ENCODE measurements around the gene IFNB1.

The IFNB1 gene

GRCh38 chr9:21060919-21061561 lies 16.7 kb downstream of the IFNB1 start:
- DNase-seq, result peak; percentile 22

GRCh38 chr9:21056931-21057330 lies 20.8 kb downstream of the IFNB1 start:
- DNase-seq, result no peak

GRCh38 chr9:21053851-21054250 lies 23.9 kb downstream of the IFNB1 start:
- DNase-seq, result no peak

- no peak for DNase-seq
Measured at GRCh38 chr9:21047281-21047691, 30.5 kb downstream of the IFNB1 start.

GRCh38 chr9:21043841-21044240 lies 33.9 kb downstream of the IFNB1 start:
- no peak for DNase-seq

- no peak for DNase-seq
Measured at GRCh38 chr9:21042466-21042865, 35.3 kb downstream of the IFNB1 start.

- DNase-seq, result no peak
Measured at GRCh38 chr9:21039302-21039701, 38.4 kb downstream of the IFNB1 start.

- DNase-seq, result no peak
Measured at GRCh38 chr9:21037278-21037677, 40.5 kb downstream of the IFNB1 start.

GRCh38 chr9:21031808-21032183 lies 45.9 kb downstream of the IFNB1 start:
- no peak for DNase-seq

GRCh38 chr9:21031091-21031807 lies 46.5 kb downstream of the IFNB1 start, which contains the start of gene HACD4:
Gene HACD4, minus strand, starts transcription at chr9:21031640. Its CDS starts 50 bp downstream, at chr9:21031590.
- peak; percentile 79 for DNase-seq

- DNase-seq, result peak; percentile 87
Measured at GRCh38 chr9:21030389-21031035, 47.2 kb downstream of the IFNB1 start.

- DNase-seq, result no peak
Measured at GRCh38 chr9:21029661-21030060, 48.1 kb downstream of the IFNB1 start.

- DNase-seq, result peak; percentile 56
Measured at GRCh38 chr9:21028466-21028865, 49.3 kb downstream of the IFNB1 start.

GRCh38 chr9:21027295-21027694 lies 50.4 kb downstream of the IFNB1 start:
- no peak for DNase-seq

Measured in activated CD4-positive, alpha-beta T cell treated with anti-CD3 and anti-CD28 coated beads, Interleukin-10, Interleukin-2, amounts not matched to agents 100 ng/mL and 50 ng/mL, durations not matched to agents 16 hours and 8 hours (primary cell).